Endothelial cell (in vitro differentiated cells): ENCODE measurements around the gene ENAH. TPM values are rescaled to one million over a fixed set of nuclear protein-coding genes. Genes with fewer than 3 reads are reported as not detected.

Source experiments
- DNase-seq: peaks from one replicate; pipeline ENCODE4 v3.0.0; 2021; ENCODE audit warnings: low spot score
- H3K27ac Mint-ChIP-seq: one replicate; pipeline ENCODE4 v1.8.0; 2021; ENCODE audit warnings: mixed read lengths, inconsistent platforms; ENCODE audit not compliant: unreplicated experiment
- H3K27me3 Mint-ChIP-seq: one replicate; pipeline ENCODE4 v1.8.0; 2021; ENCODE audit warnings: mild to moderate bottlenecking, moderate library complexity, mixed read lengths, inconsistent platforms; ENCODE audit not compliant: unreplicated experiment
- H3K36me3 Mint-ChIP-seq: one replicate; pipeline ENCODE4 v1.8.0; 2021; ENCODE audit warnings: mild to moderate bottlenecking, low read depth, mixed read lengths, inconsistent platforms; ENCODE audit not compliant: unreplicated experiment
- H3K4me1 Mint-ChIP-seq: one replicate; pipeline ENCODE4 v1.8.0; 2021; ENCODE audit warnings: mild to moderate bottlenecking, mixed read lengths, inconsistent platforms; ENCODE audit not compliant: unreplicated experiment
- H3K4me3 Mint-ChIP-seq: one replicate; pipeline ENCODE4 v1.8.0; 2021; ENCODE audit warnings: mild to moderate bottlenecking, mixed read lengths, inconsistent platforms; ENCODE audit not compliant: unreplicated experiment
- H3K9me3 Mint-ChIP-seq: one replicate; pipeline ENCODE4 v1.8.0; 2021; ENCODE audit warnings: mixed read lengths, inconsistent platforms; ENCODE audit not compliant: unreplicated experiment
- total RNA-seq: library from RNA; stranded (reverse); fragmentation: NEBNext Ultra II Directional; extraction: Animal tissue kit (Norgen Biotek cat#: 25700); gene quantifications from one replicate; pipeline ENCODE4 v1.2.1, GENCODE V29; 2021; ENCODE audit not compliant: unreplicated experiment
- TF ChIP-seq, protein P1 (sequence below): fragments of 200-600 bp; sonication (generic); IDR thresholded peaks from one replicate; pipeline ENCODE4 v1.5.0; 2021; ENCODE audit warnings: antibody characterized with exemption; ENCODE audit not compliant: unreplicated experiment

The ENAH gene
- total RNA-seq, 1 donor from 2014 or later: 82.9 TPM

DNA sequence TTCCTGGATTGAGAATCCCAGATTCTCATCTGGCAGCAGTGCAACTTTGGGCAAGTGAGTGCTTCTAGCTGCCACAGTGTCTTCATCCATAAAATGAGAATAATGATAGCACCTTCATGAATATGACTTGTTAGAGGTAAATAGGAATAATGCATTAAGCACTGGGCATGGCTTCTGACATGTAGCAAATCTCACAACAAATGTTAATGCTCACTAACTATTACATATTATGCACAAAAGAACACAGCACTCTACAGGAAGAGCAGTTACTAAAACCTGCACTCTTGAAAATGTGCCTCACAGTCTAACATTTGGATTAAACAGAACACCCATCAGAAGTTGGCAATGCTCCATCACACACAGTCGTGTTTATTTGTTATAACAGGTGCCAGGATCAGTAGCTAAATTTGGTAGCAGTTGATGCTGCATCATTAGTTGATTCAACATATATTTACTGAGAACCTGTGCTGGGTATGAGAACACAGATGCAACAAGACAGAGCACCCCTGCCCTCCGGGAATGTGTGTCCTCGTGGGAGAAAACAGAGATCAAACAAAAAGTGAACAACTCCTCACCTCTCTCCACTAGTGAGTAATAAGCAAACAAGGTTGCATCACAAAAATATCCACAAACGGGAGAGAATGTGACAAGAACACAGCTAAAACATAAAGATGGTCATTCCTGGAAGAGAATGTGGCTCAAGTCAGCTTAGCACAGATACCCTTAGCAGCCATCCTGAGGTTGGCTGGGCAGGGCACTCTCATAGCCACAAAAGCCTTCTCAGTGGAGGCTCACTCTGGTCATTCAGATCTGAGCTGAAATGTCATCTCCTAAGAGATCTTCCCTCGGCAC lies 198.9 kb downstream of the ENAH start:
- no peaks in the 10 kb centered on the region for H3K4me1 Mint-ChIP-seq
- no peak for DNase-seq
- H3K9me3 Mint-ChIP-seq: no peaks in the 10 kb centered on the region
- H3K36me3 Mint-ChIP-seq: no peaks in the 10 kb centered on the region
- no peak overlapping the region for H3K27ac Mint-ChIP-seq
- H3K27me3 Mint-ChIP-seq: peaks cover 2% of the 10 kb centered on the region
- TF ChIP-seq, protein P1, sequence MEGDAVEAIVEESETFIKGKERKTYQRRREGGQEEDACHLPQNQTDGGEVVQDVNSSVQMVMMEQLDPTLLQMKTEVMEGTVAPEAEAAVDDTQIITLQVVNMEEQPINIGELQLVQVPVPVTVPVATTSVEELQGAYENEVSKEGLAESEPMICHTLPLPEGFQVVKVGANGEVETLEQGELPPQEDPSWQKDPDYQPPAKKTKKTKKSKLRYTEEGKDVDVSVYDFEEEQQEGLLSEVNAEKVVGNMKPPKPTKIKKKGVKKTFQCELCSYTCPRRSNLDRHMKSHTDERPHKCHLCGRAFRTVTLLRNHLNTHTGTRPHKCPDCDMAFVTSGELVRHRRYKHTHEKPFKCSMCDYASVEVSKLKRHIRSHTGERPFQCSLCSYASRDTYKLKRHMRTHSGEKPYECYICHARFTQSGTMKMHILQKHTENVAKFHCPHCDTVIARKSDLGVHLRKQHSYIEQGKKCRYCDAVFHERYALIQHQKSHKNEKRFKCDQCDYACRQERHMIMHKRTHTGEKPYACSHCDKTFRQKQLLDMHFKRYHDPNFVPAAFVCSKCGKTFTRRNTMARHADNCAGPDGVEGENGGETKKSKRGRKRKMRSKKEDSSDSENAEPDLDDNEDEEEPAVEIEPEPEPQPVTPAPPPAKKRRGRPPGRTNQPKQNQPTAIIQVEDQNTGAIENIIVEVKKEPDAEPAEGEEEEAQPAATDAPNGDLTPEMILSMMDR: no peak
- H3K4me3 Mint-ChIP-seq: no peak overlapping the region

- H3K4me3 Mint-ChIP-seq: no peak overlapping the region
- no peaks in the 10 kb centered on the region for H3K9me3 Mint-ChIP-seq
- no peaks in the 10 kb centered on the region for H3K36me3 Mint-ChIP-seq
- DNase-seq: no peak
- H3K27ac Mint-ChIP-seq: no peak overlapping the region
- H3K27me3 Mint-ChIP-seq: peaks cover 2% of the 10 kb centered on the region
- TF ChIP-seq, protein P1: no peak
- peaks cover 4% of the 10 kb centered on the region for H3K4me1 Mint-ChIP-seq
Measured at GRCh38 chr1:225451840-225452515, 200.9 kb downstream of the ENAH start.

GRCh38 chr1:225451340-225451739 lies 201.6 kb downstream of the ENAH start:
- TF ChIP-seq, protein P1: no peak
- DNase-seq: no peak
- Mint-ChIP-seq H3K27ac (no peak overlapping the region), H3K4me1 (peaks cover 8% of the 10 kb centered on the region), H3K36me3 (no peaks in the 10 kb centered on the region), H3K4me3 (peak overlapping the region; percentile 32), H3K9me3 (no peaks in the 10 kb centered on the region), H3K27me3 (peaks cover 2% of the 10 kb centered on the region)

GRCh38 chr1:225450491-225451191 lies 202.3 kb downstream of the ENAH start:
- no peak for DNase-seq
- Mint-ChIP-seq H3K4me3 (peak overlapping the region; percentile 32), H3K27me3 (peaks cover 2% of the 10 kb centered on the region), H3K27ac (no peak overlapping the region), H3K9me3 (no peaks in the 10 kb centered on the region), H3K36me3 (no peaks in the 10 kb centered on the region), H3K4me1 (peaks cover 13% of the 10 kb centered on the region)
- TF ChIP-seq, protein P1: no peak
